Measurements from ENCODE around the gene CNN3.

DNA sequence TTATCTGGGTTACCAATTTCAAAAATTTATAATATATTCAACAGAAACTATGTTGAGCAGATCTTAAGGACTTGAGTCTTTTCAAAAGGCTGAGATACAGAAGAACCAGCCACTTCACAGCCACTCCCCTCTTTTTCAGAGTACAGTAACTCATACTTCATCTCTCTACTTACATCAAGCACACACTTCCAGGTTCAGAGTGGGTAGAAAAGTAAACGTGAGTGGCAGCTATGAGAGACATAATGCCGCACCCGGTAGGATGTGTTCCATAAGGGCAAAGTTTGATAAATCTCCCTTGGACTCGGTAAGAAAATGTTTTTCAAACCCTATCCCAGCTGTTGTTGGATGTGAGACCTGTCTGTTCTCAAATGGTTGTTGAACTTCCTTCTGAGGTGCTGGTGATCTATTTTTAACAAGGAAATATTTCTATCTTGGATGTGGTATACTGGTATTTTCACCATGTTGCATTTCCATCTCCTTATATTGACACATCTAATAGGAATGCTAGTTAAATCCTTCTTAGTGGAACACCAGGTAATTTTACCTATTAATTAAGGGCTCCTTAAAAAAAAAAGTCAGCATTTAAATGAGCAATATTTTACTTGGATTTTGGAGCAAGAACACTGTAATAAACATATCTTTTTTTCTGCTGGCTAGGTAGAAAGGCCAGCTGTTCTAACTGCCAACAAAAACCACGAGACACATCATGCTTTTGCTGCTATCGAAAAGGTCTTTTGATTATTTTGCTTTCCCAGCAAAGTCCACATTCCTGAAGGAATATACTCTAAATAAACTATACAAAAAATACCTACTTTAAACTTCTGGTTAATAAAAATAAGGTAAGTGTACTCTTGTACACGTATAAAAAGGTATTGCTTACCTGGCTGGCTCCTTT is 28.2 kb downstream of the CNN3 start:
- TF ChIP-seq CTCF (IDR thresholded peaks at IDR 0.05) (no peak), EP300 (IDR thresholded peaks at IDR 0.05) (no peak)

Measured in tibial nerve (tissue), 4 donors.